Hair follicular keratinocyte (primary cell): ENCODE measurements around the gene VPS4B. TPM values are rescaled to one million over a fixed set of nuclear protein-coding genes. Genes with fewer than 3 reads are reported as not detected.

Experiments
- total RNA-seq: library from RNA; depleted of rRNA; stranded (reverse); fragments of >200 nt; gene quantifications from 2 replicates; pipeline ENCODE4 v1.2.3, GENCODE V29; 2015

The VPS4B gene
- 40.1 and 45.8 TPM in 2 replicates for total RNA-seq

DNA sequence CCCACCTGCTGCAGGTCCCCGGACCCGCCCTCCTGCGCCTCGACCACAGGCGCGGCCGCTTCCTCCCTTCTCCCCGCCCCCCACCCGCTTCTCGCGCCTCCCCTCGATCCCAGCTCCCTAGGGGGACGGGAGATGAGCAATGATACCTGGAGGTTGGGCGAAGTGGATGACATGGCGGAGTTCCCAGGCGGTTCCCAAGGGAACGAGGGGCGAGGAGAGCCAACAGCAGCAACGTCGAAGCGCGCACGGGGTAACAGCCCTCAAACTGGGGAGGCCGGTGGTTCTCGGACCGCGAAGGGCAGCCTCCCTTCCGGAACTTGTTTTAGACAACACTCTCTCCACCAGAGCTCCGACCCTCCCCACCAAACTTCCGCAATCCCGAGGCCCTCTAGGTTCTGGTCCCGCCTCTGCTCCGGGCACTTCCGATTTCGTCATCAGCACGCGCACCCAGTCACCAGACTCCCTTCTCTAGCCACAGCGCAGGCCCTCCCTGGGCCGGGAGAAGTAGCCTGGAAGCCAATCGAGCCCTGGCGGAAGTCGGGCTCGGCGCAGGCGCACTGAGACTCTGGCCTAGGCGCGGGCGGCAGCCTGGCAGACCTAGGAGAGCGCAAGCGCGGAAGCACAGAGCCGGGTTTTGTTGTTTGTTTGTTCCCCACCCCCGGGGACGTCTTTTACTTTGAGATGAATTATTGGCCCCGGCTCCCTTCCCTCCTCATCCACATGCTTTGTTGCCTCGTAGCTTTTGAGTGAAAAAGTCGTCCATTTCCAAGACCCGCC lies at the start of gene VPS4B:
TSS of gene VPS4B (minus strand) at position 390 of the 777 bp plus-strand sequence. CDS start at position 173, 217 bp downstream.

DNA sequence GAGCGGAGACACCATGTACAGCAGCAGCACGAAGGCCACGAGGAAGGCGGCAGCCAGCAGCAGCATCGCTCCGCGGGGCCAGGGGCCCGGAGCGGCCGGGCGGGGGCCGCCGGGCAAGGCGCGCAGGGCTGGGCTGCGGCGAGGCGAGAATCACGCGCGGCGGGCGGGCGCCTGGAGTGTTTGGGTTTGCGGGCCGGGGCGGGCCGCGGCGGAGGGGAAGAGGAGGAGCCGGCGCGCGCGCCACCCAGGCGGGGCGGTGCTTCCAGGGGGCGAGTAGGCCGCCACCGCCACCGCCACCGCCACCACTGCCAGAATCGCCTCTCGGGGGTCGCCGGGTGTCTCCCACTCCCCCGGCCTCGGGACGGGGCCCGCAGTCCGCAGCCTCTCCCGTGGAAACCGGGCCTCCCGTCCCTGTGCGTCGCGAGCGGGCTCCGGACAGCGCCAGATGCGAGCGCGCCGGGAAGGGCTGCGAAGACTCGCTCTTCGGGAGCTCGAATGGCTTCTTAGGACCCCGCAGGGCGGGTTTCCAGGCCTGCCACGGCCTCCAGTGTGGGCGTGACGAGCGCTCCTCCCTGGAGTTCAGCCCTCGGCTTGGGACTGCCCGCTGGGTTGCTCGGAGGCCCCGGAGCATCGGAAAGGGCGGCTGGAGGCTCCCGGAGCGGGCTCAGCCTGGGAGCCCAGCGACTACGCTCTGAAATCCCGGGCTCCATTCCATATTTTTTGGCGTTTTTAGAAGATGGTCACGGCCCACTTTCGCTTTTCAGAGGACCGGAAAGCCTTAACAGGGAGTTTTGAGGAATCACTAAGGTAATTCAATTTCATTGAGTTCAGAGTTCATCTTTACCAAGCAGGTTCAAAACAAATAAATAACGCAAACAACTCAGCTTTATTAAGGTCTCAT lies 55.0 kb downstream of the VPS4B start, which contains the start of gene KDSR:
TSS of gene KDSR (minus strand) at position 154 of the 901 bp plus-strand sequence. CDS start at position 66, 88 bp downstream.

Other genes with a start within 250 kb of the VPS4B start
- gene BCL2, start 102.7 kb downstream of the VPS4B start, total RNA-seq: 0.84 and 2.1 TPM in 2 replicates
- gene KDSR, start 55.3 kb downstream of the VPS4B start, total RNA-seq: 58.6 and 80.4 TPM in 2 replicates
- 426 and 507 TPM in 2 replicates for gene SERPINB5, start 54.5 kb upstream of the VPS4B start, total RNA-seq
- not detected in 2 replicates for gene SERPINB12, start 119.9 kb upstream of the VPS4B start, total RNA-seq
- gene SERPINB13, start 164.9 kb upstream of the VPS4B start, total RNA-seq: 2.6 and 8.0 TPM in 2 replicates
- 1.9 TPM in 2 replicates for gene SERPINB4, start 221.8 kb upstream of the VPS4B start, total RNA-seq
- gene SERPINB3, start 239.4 kb upstream of the VPS4B start, total RNA-seq: 9.4 and 14.8 TPM in 2 replicates